K562 (cell line): Measurements from ENCODE around the gene HTR6. TPM values are rescaled to one million over a fixed set of nuclear protein-coding genes. Genes with fewer than 3 reads are reported as not detected.

Experiments
- ATAC-seq: fragments of 200-7000 bp; cut with Tn5 transposase; 3 replicates; pipeline ENCODE4 v1.9.1; 2020; ENCODE audit warnings: moderate library complexity
- BruUV-seq: library from RNA; stranded (reverse); fragments of 400-500 nt; replicated peaks from 2 replicates; lab custom pipeline; 2021; lab: Mats Ljungman, UMichigan
- CTCF ChIA-PET: fragments of 300-600 bp; formaldehyde crosslinking; extraction: SDS; loops from one replicate; lab custom pipeline; 2021; ENCODE audit warnings: low intra/inter-chr PET ratio; lab: Yijun Ruan, JAX
- POLR2A ChIA-PET: fragments of 300-600, 350-650 bp; sonication (Branson Sonifier 250); formaldehyde crosslinking; extraction: SDS; loops from one replicate; lab custom pipeline; 2021; ENCODE audit warnings: antibody characterized with exemption, inconsistent platforms; lab: Yijun Ruan, JAX
- DNase-seq, 4 experiments: peaks; one replicate each; pipeline versions ENCODE4 v3.0.0 to v3.0.0-alpha.2; 2011 to 2018; ENCODE audit warnings: low spot score in 3 of 4, mixed read lengths in 3 of 4; ENCODE audit errors: extremely low read depth in 1 of 4
- FAIRE-seq: peaks from 2 replicates; lab custom pipeline; 2011; peaks lifted over from hg19 to GRCh38; lab: Jason Lieb, UNC
- H2AFZ ChIP-seq: 2 replicates; pipeline ENCODE4 v1.6.0; 2011; ENCODE audit warnings: low read depth, low read length, control low read depth, inconsistent platforms
- H3K27ac ChIP-seq: fragments of 200-600 bp; 3 replicates; pipeline ENCODE4 v1.8.0; 2011; ENCODE audit warnings: low read depth, mild to moderate bottlenecking, control low read depth, inconsistent platforms, low read length, moderate library complexity, mixed read lengths; ENCODE audit errors: extremely low read depth
- H3K27me3 ChIP-seq, 2 experiments: fragments of 300-600 bp in 1 of 2; 2 replicates in 1 of 2; 3 replicates in 1 of 2; pipeline versions ENCODE4 v1.6.0 to v1.8.0; 2011; ENCODE audit warnings: inconsistent platforms in 2 of 2, low read length in 2 of 2, mild to moderate bottlenecking in 1 of 2, mixed read lengths in 1 of 2, moderate library complexity in 1 of 2; ENCODE audit not compliant: control insufficient read depth in 2 of 2, insufficient read depth in 2 of 2
- H3K36me3 ChIP-seq: fragments of 300-600 bp; 3 replicates; pipeline ENCODE4 v1.8.0; 2011; ENCODE audit warnings: mild to moderate bottlenecking, low read length, inconsistent platforms; ENCODE audit not compliant: control insufficient read depth, insufficient read depth
- H3K4me1 ChIP-seq, 2 experiments: fragments of 200-600 bp in 1 of 2; replicated peaks in 1 of 2; 2 replicates in 1 of 2; 3 replicates in 1 of 2; pipeline versions ENCODE4 v1.5.1 to v1.8.0; 2011; ENCODE audit warnings: inconsistent platforms in 2 of 2, low read length in 2 of 2, mild to moderate bottlenecking in 1 of 2, mixed read lengths in 1 of 2, moderate library complexity in 1 of 2; ENCODE audit not compliant: control insufficient read depth in 2 of 2, insufficient read depth in 2 of 2
- H3K4me2 ChIP-seq: 2 replicates; pipeline ENCODE4 v1.6.1; 2011; ENCODE audit warnings: low read length, control low read depth, inconsistent platforms, mixed read lengths; ENCODE audit not compliant: insufficient read depth
- H3K4me3 ChIP-seq: fragments of 200-600 bp; sonication (generic), shearing (Covaris generic); 2 replicates; pipeline ENCODE4 v1.5.1; 2016; ENCODE audit warnings: control low read depth, inconsistent platforms
- H3K79me2 ChIP-seq: fragments of 200-600 bp; 3 replicates; pipeline ENCODE4 v1.8.0; 2011; ENCODE audit warnings: low read length, inconsistent platforms; ENCODE audit not compliant: control insufficient read depth, insufficient read depth
- H3K9ac ChIP-seq, 2 experiments: 2 replicates each; pipeline versions ENCODE4 v1.6.0 to v1.6.1; 2011; ENCODE audit warnings: low read depth in 2 of 2, low read length in 2 of 2, control low read depth in 1 of 2, inconsistent platforms in 1 of 2, mild to moderate bottlenecking in 1 of 2, mixed read lengths in 1 of 2; ENCODE audit not compliant: insufficient read depth in 1 of 2
- H3K9me1 ChIP-seq: one replicate; pipeline ENCODE4 v1.6.0; 2011; ENCODE audit warnings: inconsistent platforms, mild to moderate bottlenecking, low read length, moderate library complexity; ENCODE audit not compliant: control insufficient read depth, insufficient read depth
- H3K9me3 ChIP-seq: replicated peaks from 2 replicates; pipeline ENCODE4 v1.5.1; 2011; ENCODE audit warnings: low read depth, low read length, inconsistent platforms; ENCODE audit not compliant: control insufficient read depth, insufficient read depth
- H4K20me1 ChIP-seq: replicated peaks from 2 replicates; pipeline ENCODE4 v1.6.1; 2011; ENCODE audit warnings: low read length, inconsistent platforms, mixed read lengths; ENCODE audit not compliant: control insufficient read depth, insufficient read depth
- BRD4 ChIP-seq: fragments of 200-600 bp; sonication (generic); IDR thresholded peaks from 2 replicates; pipeline ENCODE4 v1.6.1; 2017; ENCODE audit warnings: inconsistent platforms
- BRF1 ChIP-seq: IDR thresholded peaks from 3 replicates; pipeline ENCODE4 v1.6.1; 2011; ENCODE audit warnings: borderline replicate concordance, mild to moderate bottlenecking; ENCODE audit not compliant: insufficient read length; ENCODE audit errors: extremely low read depth
- CAMTA2 ChIP-seq: fragments of 250-450 bp; sonication (Bioruptor Pico); conservative IDR thresholded peaks from 2 replicates; pipeline ENCODE4 v1.5.1; 2022
- CTBP1 ChIP-seq: fragments of 450-650 bp; IDR thresholded peaks from 2 replicates; pipeline ENCODE4 v1.6.1; 2016; ENCODE audit warnings: borderline replicate concordance
- DACH1 ChIP-seq: fragments of 450-650 bp; IDR thresholded peaks from 2 replicates; pipeline ENCODE4 v1.6.1; 2018; ENCODE audit not compliant: partially characterized antibody
- HMGXB4 ChIP-seq: sonication (generic); formaldehyde crosslinking; IDR thresholded peaks from 2 replicates; pipeline ENCODE4 v1.8.1; 2023; ENCODE audit warnings: mild to moderate bottlenecking, missing genetic modification reagents
- PHF20 ChIP-seq: fragments of 450-650 bp; IDR thresholded peaks from 2 replicates; pipeline ENCODE4 v1.6.1; 2018; ENCODE audit not compliant: partially characterized antibody
- PHF8 ChIP-seq: fragments of 200-600 bp; sonication (generic); IDR thresholded peaks from 2 replicates; pipeline ENCODE4 v1.6.1; 2012; ENCODE audit warnings: mixed run types, mild to moderate bottlenecking, inconsistent platforms, low read length, moderate library complexity, borderline replicate concordance
- RAD51 ChIP-seq: fragments of 450-650 bp; IDR thresholded peaks from 2 replicates; pipeline ENCODE4 v1.7.1; 2016; ENCODE audit warnings: low read depth, mild to moderate bottlenecking, borderline replicate concordance
- RNF2 ChIP-seq: sonication (generic); IDR thresholded peaks from 2 replicates; pipeline ENCODE4 v1.6.1; 2016
- UBTF ChIP-seq, 2 experiments: IDR thresholded peaks; 2 replicates each; pipeline ENCODE4 v1.6.1; 2012; ENCODE audit warnings: improper control_type of control experiment in 2 of 2, low read depth in 2 of 2, low read length in 2 of 2, borderline replicate concordance in 1 of 2
- ZBTB11 ChIP-seq, 3 experiments: fragments of 200-800 bp in 1 of 3; fragments of 250-450 bp in 1 of 3; fragments of 450-650 bp in 1 of 3; sonication (Bioruptor Pico) in 1 of 3; sonication (Bioruptor generic) in 1 of 3; formaldehyde crosslinking in 1 of 3; IDR thresholded peaks; 2 replicates each; pipeline versions ENCODE4 v1.6.1 to v1.8.0; 2016 to 2022; ENCODE audit warnings: mild to moderate bottlenecking in 2 of 3, missing genetic modification characterization in 2 of 3, missing compliant biosample characterization in 1 of 3, moderate library complexity in 1 of 3
- ZBTB7A ChIP-seq: IDR thresholded peaks from 2 replicates; pipeline ENCODE4 v1.6.1; 2011; ENCODE audit warnings: low read depth, mild to moderate bottlenecking, low read length, moderate library complexity, borderline replicate concordance; ENCODE audit not compliant: control insufficient read depth
- WGBS: fragments of 100-300 bp; shearing (Covaris generic); methylation state at CpG from one replicate; pipeline ENCODE4 v1.1.6; 2016; ENCODE audit warnings: low coverage, mixed read lengths; ENCODE audit not compliant: insufficient coverage; ENCODE audit errors: missing lambda C conversion rate; 5-methylcytosine and 5-hydroxymethylcytosine counted together
- in situ Hi-C: fragments of 300-500 bp; cut with MboI; formaldehyde crosslinking; loops from 4 replicates; pipeline ENCODE4 v1.15.0; 2018; ENCODE audit warnings: inconsistent platforms, mixed read lengths
- intact Hi-C: fragments of 100-400 bp; cut with micrococcal nuclease; formaldehyde crosslinking; loops from 2 replicates; pipeline ENCODE4 v1.14.2; 2022
- polyA plus RNA-seq, 8 experiments: library from polyadenylated mRNA; depleted of rRNA in 4 of 8; stranded (reverse) in 5 of 8; unstranded in 3 of 8; fragments of >200 nt; fragmentation: Nextera tagmentation in 2 of 8; fragmentation: Illumina TruSeq in 1 of 8; extraction: Ambion mirVana in 2 of 8; extraction: Trizol in 1 of 8; gene quantifications; 2 replicates each; pipeline versions ENCODE4 v1.2.1 to v1.2.3, GENCODE V29; 2011 to 2014; ENCODE audit warnings: inconsistent platforms in 1 of 8, missing spikeins in 1 of 8
- total RNA-seq, 7 experiments: library from RNA; depleted of rRNA in 6 of 7; stranded (reverse); fragments of >200 nt in 6 of 7; fragmentation: Illumina TruSeq in 2 of 7; extraction: Trizol in 2 of 7; gene quantifications; 2 replicates each; pipeline versions ENCODE4 v1.2.1 to v1.2.3, GENCODE V29; 2011 to 2021; ENCODE audit warnings: low replicate concordance in 1 of 7

HTR6 gene
- total and polyA plus RNA-seq, 9 of the 15 experiments (the other 6 are each of a cell fraction or from before 2014, with no cell fraction given): not detected

- Histone ChIP-seq H3K27me3 (peaks cover 16 to 39% of the 10 kb centered on the region in 2 experiments; a peak in 4 of 5 replicates), H3K4me1 (peaks cover 0 to 36% of the 10 kb centered on the region in 2 experiments; a peak in 3 of 5 replicates), H3K27ac (no peak overlapping the region), H3K9me3 (no peaks in the 10 kb centered on the region), H4K20me1 (peaks cover 3% of the 10 kb centered on the region; the same call in 1 of the 2 replicates), H2AFZ (peak overlapping the region; percentile 41), H3K36me3 (no peaks in the 10 kb centered on the region), H3K4me2 (peak overlapping the region; percentile 54), H3K4me3 (peak overlapping the region; percentile 34; the same call in 1 of the 2 replicates), H3K9ac (peak overlapping the region in 1 of 2 experiments; percentile 85; a peak in 2 of 4 replicates), H3K79me2 (no peaks in the 10 kb centered on the region), H3K9me1 (no peaks in the 10 kb centered on the region)
- DNase-seq (peak in 1 of 4 experiments; percentile 37), FAIRE-seq (no peak), ATAC-seq (no peak; the same call in 2 of the 3 replicates)
- in situ Hi-C loops: no loop called here
- no TSS peak for BruUV-seq
- ChIA-PET POLR2A (interaction anchor here (0.6 kb wide), 1 partner anchor 254 kb away, joined by 3 read pairs; no protein-coding TSS in a partner anchor), CTCF (no interaction called here)
- WGBS: 24% methylated on average over 48 of the region's 71 CpGs
- intact Hi-C loops: loop anchor here (5.0 to 10.0 kb wide), 2 partner anchors 158 to 180 kb away; partner anchors contain the start of gene CAPZB
- TF ChIP-seq ZBTB7A (peak; percentile 48; the same call in 1 of the 2 replicates), PHF20 (peak; percentile 13), UBTF (IDR thresholded peaks at IDR 0.05; ENCODE audit: borderline replicate concordance in 1 of 2, low read depth in 2 of 2, low read length in 2 of 2) (0 out of 4 replicates have a peak, but pooled peaks of 1 of the 2 experiments have one; percentile 3), ZBTB11 (CRISPR knock-in tag; IDR thresholded peaks at IDR 0.05) (peak in 1 of 3 experiments; percentile 43; a peak in 1 of 6 replicates), HMGXB4 (CRISPR knock-in tag) (no peak), PHF8 (no peak), DACH1 (no peak), RNF2 (no peak), RAD51 (no peak), BRF1 (no peak), CAMTA2 (CRISPR knock-in tag) (no peak), BRD4 (no peak), CTBP1 (peak; percentile 8; the same call in 1 of the 2 replicates)
Observed at GRCh38 chr1:19644681-19645410, 19.8 kb upstream of the HTR6 start.
